GM18498 (cell line): ENCODE data around the gene CYP3A7.
"Not testable (repeated sequence)": the region's sequence is repeated elsewhere in the genome, so short reads cannot be mapped to it uniquely, and the experiment has no call there.

Experiments
- ATAC-seq: cut with Tn5 transposase; IDR thresholded peaks from one replicate; pipeline ENCODE4 v1.9.1; 2021; ENCODE audit warnings: mild to moderate bottlenecking, moderate library complexity; ENCODE audit not compliant: unreplicated experiment

CYP3A7 gene

GRCh38 chr7:99734987-99735386 lies at the start of gene CYP3A7:
CYP3A7 (minus strand) TSS chr7:99735196; CDS start chr7:99735093, 103 bp downstream.
- no peak for ATAC-seq

DNA sequence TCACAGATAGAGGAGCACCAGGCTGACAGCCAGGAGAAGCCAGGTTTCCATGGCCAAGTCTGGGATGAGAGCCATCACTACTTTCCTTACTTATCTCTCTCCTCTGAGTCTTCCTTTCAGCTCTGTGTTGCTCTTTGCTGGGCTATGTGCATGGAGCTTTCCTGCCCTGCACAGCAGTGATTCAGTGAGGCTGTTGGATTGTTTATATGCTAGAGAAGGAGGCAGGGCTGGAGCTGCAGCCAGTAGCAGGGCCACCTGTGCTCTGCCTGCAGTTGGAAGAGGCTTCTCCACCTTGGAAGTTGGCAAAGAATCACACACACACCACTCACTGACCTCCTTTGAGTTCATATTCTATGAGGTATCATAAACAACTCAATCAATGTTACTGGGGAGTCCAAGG lies 49.0 kb upstream of the CYP3A7 start, which contains the start of gene CYP3A4:
CYP3A4 (minus strand) TSS at position 178 of the 400 bp plus-strand sequence; CDS start at position 75, 103 bp downstream.
- no peak for ATAC-seq

GRCh38 chr7:99782012-99782953 lies 47.3 kb upstream of the CYP3A7 start:
- ATAC-seq, result no peak

GRCh38 chr7:99780588-99780987 lies 45.6 kb upstream of the CYP3A7 start:
- ATAC-seq, result no peak

DNA sequence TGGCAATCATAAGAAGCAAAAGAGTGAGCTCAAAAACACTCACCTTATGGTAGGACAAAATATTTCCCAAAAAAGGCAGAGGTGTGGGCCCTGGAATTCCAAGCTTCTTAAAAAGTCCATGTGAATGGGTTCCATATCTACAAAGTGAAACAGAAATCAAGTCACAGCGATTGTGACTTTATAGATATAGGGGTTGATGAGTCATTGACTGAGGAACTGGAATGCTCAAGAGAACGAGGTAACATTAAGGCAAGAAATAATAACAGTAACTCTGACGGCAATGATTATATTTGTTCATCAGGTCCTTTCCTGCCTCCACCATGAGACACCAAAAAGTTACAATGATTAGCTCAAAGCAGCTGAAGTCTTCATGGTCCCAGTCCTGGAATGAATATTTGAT lies 45.0 kb upstream of the CYP3A7 start:
- ATAC-seq, result no peak

- no peak for ATAC-seq
Observed at GRCh38 chr7:99778880-99779279, 43.9 kb upstream of the CYP3A7 start.

DNA sequence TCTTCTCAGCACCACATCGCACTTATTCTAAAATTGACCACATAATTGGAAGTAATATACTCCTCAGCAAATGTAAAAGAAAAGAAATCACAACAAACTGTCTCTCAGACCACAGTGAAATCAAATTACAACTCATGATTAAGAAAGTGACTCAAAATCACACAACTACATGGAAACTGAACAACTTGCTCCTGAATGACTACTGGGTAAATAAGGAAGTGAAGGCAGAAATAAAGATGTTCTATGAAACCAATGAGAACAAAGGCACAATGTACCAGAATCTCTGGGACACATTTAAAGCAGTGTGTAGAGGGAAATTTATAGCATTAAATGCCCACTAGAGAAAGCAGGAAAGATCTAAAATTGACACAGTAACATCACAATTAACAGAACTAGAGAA lies 38.4 kb upstream of the CYP3A7 start:
- not testable (repeated sequence) for ATAC-seq

GRCh38 chr7:99772565-99772964 lies 37.6 kb upstream of the CYP3A7 start:
- no peak for ATAC-seq

DNA sequence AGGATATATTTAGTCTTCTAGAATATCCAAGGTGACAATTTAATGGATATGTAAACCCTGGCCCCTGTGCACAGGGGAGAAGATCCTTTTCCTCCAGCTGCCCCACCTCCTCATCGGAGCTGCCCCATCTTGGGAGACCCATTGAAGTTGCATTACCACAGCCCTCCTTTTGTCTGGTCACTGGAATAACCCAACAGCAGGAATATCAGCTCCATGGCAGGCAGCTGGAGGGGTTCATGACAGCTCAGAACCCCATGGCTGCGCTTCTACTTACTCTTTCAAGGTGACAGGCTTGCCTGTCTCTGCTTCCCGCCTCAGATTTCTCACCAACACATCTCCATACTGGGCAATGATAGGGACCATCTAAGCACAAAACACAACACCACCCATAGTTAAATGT lies 34.5 kb upstream of the CYP3A7 start:
- not testable (repeated sequence) for ATAC-seq

DNA sequence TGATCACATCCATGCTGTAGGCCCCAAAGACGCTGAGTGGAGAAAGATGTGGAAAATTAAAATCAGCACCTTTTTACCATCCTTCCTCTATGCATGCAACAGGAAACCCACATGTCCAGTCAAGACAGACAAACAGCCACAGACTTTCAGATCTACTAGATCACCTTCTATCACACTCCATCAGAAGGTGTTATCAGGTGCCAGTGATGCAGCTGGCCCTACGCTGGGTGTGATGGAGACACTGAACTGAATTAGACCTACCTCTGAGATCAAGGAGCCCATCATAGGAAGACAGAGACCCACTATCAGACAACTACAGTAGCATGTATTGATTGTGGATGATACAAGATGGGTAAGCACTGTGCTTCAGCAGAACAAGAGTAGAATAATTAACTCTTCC lies 33.5 kb upstream of the CYP3A7 start:
- no peak for ATAC-seq

GRCh38 chr7:99767662-99768061 lies 32.7 kb upstream of the CYP3A7 start:
- ATAC-seq, result peak; percentile 76

- ATAC-seq, result no peak
Observed at GRCh38 chr7:99766484-99767099, 31.6 kb upstream of the CYP3A7 start.

DNA sequence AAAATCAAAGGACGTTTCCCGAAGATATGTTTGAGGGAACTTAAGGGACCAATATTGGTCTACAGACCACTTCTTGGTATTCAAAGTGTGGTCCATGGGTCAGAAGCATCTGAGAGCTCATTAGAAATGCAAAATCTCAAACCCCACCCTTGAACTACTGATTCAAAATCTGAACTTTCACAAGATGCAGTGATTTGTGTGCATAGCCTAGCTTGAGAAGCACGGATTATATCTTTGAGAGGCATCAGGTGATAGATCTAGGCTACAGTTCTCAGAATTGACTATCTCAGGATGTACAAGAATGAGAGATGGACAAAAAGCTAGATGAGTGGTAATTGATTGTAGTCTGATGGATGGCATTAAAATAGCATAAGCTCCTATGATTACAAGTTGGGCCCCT lies 29.5 kb upstream of the CYP3A7 start:
- ATAC-seq, result no peak

DNA sequence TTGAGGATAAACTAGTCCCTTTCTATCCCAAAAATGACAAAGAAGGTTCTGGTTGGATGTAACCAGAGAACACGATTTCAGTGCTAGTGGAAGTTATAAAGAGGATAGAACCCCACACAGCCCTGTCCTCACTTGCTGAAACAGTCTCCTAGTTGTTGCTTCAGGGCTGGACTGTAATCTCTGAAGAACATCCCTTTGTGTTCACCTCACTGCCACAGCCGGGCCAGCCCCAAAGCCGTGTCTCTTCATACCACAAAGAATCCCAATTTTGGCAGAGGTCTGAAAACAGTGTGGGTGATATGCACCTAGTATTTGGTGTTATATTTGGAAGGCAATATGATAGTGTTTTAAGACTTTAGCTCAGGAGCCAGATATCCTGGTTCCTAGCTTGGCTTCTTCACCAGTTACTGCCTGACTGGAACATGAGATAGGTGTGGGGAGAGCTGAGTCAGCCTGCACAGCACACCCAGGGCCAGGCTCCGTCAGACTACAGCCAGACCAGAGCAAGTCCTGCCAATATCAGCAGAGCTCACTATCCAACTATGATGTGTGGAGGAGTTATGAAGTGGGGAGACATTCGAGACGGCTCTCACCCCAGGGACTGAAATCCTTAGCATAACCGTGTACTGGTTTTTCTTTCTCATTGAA lies 27.8 kb upstream of the CYP3A7 start:
- ATAC-seq, result no peak

GRCh38 chr7:99755085-99755484 lies 20.1 kb upstream of the CYP3A7 start:
- no peak for ATAC-seq

GRCh38 chr7:99752356-99752755 lies 17.4 kb upstream of the CYP3A7 start:
- no peak for ATAC-seq

DNA sequence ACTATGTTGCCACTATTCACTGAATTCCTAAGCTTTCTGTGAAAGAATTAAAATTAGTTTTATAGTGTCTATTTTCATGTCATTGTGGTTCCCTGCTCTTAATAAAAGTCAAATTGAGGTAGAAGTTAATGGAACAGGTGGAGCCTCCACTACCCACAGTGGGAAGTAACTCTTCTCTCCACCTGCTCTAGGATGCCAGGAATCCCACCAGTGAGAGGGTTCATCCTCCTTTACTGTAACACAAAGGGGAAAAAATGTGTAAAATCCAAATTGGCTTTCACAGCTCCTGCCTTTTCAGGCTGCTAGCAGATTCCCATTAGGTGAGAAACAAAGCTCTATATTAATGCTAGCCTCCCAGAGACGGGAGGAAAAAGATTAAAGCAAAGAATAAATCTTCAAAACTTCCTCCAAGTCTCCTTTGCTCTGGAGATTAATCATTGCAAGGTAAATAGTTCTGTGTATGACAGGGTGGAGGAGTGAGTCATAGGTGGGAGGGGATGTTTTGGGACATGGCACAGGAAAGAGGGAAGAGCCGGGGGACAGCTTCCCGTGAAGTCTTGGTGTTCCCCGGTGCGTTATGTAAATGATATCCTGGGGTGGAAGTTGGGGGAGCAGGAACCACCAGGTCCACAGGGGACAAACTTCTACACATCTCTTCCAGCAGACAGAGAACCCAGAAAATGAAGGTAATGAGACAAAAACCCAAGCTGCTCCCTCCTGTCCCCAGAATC lies 16.5 kb upstream of the CYP3A7 start:
- not testable (repeated sequence) for ATAC-seq

DNA sequence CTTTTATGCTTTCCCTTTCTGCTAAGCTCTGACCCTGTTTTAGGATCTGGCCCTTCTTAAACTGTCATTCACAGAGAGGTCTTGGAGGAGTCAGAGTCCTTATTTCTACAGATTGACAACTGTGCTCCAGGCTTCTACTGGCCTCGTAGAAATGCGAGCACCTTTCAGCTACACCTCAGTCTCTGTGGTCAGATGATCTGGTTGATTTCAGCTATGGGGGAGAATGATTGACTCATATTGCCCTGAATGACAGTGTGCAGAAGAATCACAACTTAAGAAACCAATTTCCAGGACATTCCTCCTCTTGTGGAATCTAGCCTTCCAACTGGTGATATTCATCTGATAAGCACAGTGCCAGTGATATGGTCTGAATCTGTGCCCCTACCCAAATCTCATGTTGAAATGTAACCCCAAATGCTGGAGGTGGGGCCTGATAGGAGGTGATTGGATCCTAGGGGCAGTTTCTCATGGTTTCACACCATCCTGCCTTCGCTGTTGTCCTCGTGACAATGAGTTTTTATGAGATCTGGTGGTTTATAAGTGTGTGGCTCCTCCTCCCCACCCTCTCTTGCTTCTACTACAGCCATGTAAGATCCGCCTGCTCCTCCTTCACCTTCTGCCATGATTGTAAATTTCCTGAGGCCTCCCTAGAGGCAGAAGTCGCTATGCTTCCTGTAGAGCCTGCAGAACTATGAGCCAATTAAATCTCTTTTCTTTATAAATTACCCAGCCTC lies 14.0 kb upstream of the CYP3A7 start:
- ATAC-seq, result no peak

DNA sequence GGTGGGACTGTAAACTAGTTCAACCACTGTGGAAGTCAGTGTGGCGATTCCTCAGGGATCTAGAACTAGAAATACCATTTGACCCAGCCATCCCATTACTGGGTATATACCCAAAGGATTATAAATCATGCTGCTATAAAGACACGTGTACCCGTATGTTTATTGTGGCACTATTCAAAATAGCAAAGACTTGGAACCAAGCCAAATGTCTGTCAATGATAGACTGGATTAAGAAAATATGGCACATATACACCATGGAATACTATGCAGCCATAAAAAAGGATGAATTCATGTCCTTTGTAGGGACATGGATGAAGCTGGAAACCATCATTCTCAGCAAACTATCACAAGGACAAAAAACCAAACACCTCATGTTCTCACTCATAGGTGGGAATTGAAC lies 11.9 kb upstream of the CYP3A7 start:
- ATAC-seq, result not testable (repeated sequence)

DNA sequence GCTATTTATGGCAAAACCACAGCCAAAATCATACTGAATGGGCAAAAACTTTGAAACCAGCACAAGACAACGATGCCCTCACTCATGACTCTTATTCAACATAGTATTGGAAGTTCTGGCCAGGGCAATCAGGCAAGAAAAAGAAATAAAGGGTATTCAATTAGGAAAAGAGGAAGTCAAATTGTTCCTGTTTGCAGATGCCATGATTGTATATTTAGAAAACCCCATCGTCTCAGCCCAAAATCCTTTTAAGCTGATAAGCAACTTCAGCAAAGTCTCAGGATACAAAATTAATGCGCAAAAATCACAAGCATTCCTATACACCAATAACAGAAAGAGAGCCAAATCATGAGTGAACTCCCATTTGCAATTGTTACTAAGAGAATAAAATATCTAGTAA lies 10.4 kb upstream of the CYP3A7 start:
- not testable (repeated sequence) for ATAC-seq
